Activated naive CD8-positive, alpha-beta T cell (primary cell): Measurements from ENCODE around the gene IMMP2L.
"Not testable (repeated sequence)": the region's sequence is repeated elsewhere in the genome, so short reads cannot be mapped to it uniquely, and the experiment has no call there.

Experiments
- H3K27ac Mint-ChIP-seq: one replicate; pipeline ENCODE4 v1.8.0; 2021; ENCODE audit warnings: mixed read lengths
- H3K27me3 Mint-ChIP-seq: one replicate; pipeline ENCODE4 v1.8.0; 2021; ENCODE audit warnings: mixed read lengths
- H3K36me3 Mint-ChIP-seq: one replicate; pipeline ENCODE4 v1.8.0; 2021; ENCODE audit warnings: mixed read lengths
- H3K4me1 Mint-ChIP-seq: one replicate; pipeline ENCODE4 v1.8.0; 2021; ENCODE audit warnings: low read depth, mixed read lengths
- H3K4me3 Mint-ChIP-seq: one replicate; pipeline ENCODE4 v1.8.0; 2021; ENCODE audit warnings: mild to moderate bottlenecking, mixed read lengths
- H3K9me3 Mint-ChIP-seq: one replicate; pipeline ENCODE4 v1.8.0; 2021; ENCODE audit warnings: low read depth, mixed read lengths

The IMMP2L gene

DNA sequence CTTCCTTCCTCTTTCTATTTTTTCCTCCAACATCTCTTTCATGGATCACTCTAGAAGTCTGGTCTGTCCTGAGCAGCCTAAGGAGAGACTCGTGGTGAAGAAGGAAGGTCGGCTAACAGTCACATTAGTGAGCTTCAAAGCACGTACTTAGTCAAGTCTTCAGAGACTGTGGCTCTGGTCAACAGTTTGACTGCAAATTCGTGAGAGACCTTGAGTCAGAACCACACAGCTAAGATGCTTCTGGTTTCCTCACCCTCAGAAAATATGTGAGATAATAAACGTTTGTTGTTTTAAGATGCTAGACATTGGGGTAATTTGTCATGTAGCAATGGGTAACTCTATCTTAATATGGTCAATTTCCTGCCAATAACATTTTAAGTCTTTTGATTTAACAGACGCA lies 597.5 kb downstream of the IMMP2L start:
- H3K4me1 Mint-ChIP-seq = peaks cover 7% of the 10 kb centered on the region
- H3K4me3 Mint-ChIP-seq = no peak overlapping the region
- peaks cover 3% of the 10 kb centered on the region for H3K9me3 Mint-ChIP-seq
- no peak overlapping the region for H3K27ac Mint-ChIP-seq
- no peaks in the 10 kb centered on the region for H3K27me3 Mint-ChIP-seq
- H3K36me3 Mint-ChIP-seq = peaks cover 8% of the 10 kb centered on the region

DNA sequence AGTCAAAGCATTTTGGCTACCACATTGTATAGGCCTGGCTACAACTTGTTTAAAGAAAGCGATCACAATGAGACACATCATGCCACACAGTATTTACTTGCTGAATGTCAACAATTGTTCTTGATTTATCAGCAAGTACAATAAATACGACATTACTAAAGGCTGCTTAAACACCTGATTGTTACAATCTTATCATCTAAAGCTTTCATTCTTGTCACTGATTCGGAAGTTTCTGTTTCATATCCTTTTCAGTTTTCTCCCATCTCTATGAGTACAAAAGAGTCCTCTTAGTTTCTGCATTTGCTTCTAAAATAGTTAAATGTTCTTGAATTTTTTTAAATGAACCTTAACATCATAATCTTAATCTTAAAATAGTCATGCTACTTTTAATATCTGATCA lies 599.5 kb downstream of the IMMP2L start:
- H3K9me3 Mint-ChIP-seq = peaks cover 5% of the 10 kb centered on the region
- H3K36me3 Mint-ChIP-seq = peaks cover 7% of the 10 kb centered on the region
- H3K4me3 Mint-ChIP-seq = no peak overlapping the region
- no peak overlapping the region for H3K27ac Mint-ChIP-seq
- H3K4me1 Mint-ChIP-seq = peaks cover 8% of the 10 kb centered on the region
- no peaks in the 10 kb centered on the region for H3K27me3 Mint-ChIP-seq

DNA sequence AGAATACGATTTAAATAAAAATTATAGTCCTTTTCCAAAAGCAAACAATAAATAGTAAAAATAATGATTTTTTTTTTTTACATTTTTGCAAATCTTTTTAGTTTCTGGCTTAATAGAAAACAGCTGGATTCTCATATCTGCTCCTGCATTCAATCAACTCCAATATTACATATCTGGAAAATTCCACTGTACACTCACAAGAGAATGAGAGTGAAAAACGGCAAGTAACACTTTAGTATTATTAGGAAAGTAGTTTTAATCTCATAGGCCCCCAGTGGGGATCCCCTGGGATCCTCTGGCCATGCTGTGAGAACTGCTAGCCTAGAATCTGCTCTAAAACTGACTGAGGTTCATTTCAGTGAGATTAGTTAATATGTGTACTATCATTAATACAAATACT lies 599.9 kb downstream of the IMMP2L start:
- Mint-ChIP-seq H3K36me3 (peaks cover 7% of the 10 kb centered on the region), H3K27me3 (no peaks in the 10 kb centered on the region), H3K4me1 (peaks cover 8% of the 10 kb centered on the region), H3K9me3 (peaks cover 8% of the 10 kb centered on the region), H3K4me3 (no peak overlapping the region), H3K27ac (no peak overlapping the region)

DNA sequence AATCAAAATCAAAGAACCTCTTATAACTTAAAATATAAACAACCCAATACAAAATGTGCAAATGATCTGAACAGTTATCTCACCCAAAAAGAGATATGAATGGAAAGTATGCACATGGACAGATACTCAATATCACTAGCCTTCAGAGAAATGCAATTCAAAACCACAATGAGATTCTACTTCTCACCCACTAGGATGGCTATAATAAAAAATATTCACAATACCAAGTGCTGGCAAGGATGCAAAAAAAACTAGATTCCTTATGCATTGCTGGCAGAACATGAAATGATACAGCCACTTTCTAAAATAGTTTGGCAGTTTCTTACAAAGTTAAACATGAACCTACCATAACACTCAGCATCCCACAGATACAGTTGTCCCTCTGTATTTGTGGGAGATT lies 601.5 kb downstream of the IMMP2L start:
- H3K9me3 Mint-ChIP-seq = peaks cover 9% of the 10 kb centered on the region
- no peaks in the 10 kb centered on the region for H3K27me3 Mint-ChIP-seq
- no peak overlapping the region for H3K27ac Mint-ChIP-seq
- H3K36me3 Mint-ChIP-seq = peaks cover 7% of the 10 kb centered on the region
- H3K4me1 Mint-ChIP-seq = peaks cover 8% of the 10 kb centered on the region
- no peak overlapping the region for H3K4me3 Mint-ChIP-seq

DNA sequence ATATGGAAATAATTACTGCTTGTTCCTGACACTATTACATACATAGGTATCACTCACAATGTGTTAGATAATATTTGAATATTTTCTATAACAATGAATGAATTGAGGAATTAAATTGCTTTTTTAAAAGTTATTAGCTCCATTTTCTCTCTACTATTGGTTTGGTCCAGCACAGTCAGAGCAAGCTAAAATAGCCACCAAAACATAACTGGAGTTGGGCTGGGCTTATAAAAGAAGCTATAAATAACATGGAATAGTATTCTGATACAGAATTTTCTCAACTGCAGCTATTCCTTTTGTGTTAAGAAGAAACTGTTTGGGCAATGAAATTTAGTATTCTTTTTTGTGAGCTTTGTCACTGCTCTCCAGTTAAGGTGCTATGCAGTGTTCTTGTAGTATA lies 614.0 kb downstream of the IMMP2L start:
- H3K27me3 Mint-ChIP-seq = no peaks in the 10 kb centered on the region
- no peak overlapping the region for H3K27ac Mint-ChIP-seq
- no peaks in the 10 kb centered on the region for H3K36me3 Mint-ChIP-seq
- no peaks in the 10 kb centered on the region for H3K9me3 Mint-ChIP-seq
- no peak overlapping the region for H3K4me3 Mint-ChIP-seq
- peaks cover 11% of the 10 kb centered on the region for H3K4me1 Mint-ChIP-seq

DNA sequence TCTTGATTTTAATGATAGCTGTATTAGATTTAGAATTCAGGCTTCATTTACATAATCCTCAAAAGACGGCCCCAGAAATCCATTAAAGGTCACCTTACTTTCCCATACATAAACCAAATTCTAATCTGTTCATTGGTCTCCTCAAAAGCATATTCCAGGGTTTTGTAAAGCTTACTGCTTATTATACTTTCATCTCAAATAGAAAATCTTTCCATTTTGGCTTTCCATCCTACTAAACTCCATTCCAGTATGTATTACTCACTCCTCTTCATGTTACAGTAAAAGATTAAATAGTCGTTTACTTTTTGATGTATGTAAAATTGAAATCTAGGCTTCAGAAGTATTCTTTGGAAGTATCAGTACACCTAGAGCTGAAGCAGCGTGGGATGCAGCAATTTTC lies 614.9 kb downstream of the IMMP2L start:
- H3K27me3 Mint-ChIP-seq = no peaks in the 10 kb centered on the region
- no peaks in the 10 kb centered on the region for H3K36me3 Mint-ChIP-seq
- H3K27ac Mint-ChIP-seq = no peak overlapping the region
- peaks cover 11% of the 10 kb centered on the region for H3K4me1 Mint-ChIP-seq
- no peak overlapping the region for H3K4me3 Mint-ChIP-seq
- H3K9me3 Mint-ChIP-seq = no peaks in the 10 kb centered on the region

DNA sequence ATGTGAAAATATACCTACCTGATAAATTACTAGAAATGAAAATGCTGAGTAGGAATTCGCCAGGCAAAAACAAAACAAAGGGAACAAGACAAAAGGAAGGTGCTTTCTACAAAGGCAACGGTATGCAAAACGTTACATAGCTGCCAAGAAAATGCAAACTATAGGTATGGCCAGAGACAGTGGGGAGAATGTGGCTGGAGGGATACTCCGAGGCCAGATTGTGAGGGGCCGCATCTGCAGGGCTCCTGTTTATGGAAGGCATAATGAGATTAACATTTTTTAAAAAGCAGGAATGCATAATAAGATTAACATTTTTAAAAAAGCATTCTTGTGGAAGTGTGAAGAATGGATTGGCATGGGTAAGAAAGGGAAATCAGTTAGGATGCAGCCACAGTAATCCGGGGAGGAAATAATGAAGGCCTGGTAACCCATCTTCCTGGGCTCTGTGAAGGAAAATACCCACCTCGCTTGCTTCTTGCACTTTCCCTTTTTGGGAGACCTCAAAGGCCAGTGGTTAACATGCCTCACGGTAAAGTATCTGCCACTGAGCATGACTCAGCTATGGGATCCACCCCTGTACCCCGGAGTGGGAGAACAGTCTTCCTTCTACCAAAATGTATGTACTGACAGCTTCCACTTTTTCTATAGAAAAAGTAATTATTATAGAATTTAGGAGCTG lies 617.2 kb downstream of the IMMP2L start:
- Mint-ChIP-seq H3K4me3 (no peak overlapping the region), H3K27ac (no peak overlapping the region), H3K27me3 (no peaks in the 10 kb centered on the region), H3K9me3 (no peaks in the 10 kb centered on the region), H3K36me3 (no peaks in the 10 kb centered on the region), H3K4me1 (peaks cover 20% of the 10 kb centered on the region)

DNA sequence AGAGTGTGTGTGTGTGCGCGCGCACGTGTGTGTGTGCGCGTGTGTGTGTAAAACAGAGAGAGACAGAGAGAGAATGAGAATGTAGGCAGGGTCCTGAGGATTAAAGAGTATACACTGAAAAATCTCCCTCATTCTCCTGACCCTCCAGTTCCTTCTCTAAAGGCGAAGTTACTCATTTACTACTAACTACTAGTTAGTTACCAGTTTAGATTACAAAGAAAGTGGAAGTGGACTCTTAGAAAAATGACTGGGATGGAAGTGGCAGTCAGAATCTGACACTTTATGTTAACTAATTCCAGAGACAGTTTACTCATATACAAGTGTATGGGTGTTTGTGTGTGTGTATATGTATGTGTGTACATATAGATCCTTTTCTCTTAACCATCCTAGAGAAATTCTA lies 617.8 kb downstream of the IMMP2L start:
- no peaks in the 10 kb centered on the region for H3K27me3 Mint-ChIP-seq
- H3K27ac Mint-ChIP-seq = no peak overlapping the region
- no peaks in the 10 kb centered on the region for H3K9me3 Mint-ChIP-seq

DNA sequence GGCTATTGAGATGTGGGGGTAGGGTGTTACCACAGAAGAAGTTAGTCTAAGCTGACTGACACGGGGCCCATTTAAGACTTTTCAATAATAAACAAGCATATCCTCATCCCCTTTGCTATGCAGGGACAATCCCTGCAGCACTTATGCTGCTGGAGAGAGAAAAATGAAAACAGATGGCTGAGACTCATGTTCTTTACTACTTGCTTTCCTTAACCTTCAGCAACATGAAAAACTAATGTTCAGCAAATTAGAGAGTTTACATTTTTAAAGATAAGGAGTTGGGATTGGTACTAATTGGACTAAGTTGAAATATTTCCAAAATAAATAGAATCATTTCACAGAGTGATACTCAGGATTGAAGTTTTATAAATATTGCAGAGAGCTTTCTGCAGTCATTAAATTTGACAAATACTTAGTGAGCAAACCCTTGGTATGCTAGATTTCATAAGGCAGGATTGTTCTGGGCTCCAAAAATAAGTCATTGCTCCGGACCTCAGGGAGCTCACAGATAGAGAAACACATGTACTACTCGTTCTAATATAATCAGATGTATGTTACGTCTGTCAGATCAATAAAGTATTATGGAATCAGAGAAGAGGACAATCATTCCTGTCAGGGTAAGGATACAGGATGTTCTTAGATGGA lies 618.5 kb downstream of the IMMP2L start:
- Mint-ChIP-seq H3K4me1 (peaks cover 18% of the 10 kb centered on the region), H3K27ac (no peak overlapping the region), H3K27me3 (no peaks in the 10 kb centered on the region), H3K9me3 (no peaks in the 10 kb centered on the region), H3K36me3 (no peaks in the 10 kb centered on the region), H3K4me3 (no peak overlapping the region)

More for the DNA sequence above, 617.8 kb downstream of the IMMP2L start:
- peaks cover 18% of the 10 kb centered on the region for H3K4me1 Mint-ChIP-seq
- no peak overlapping the region for H3K4me3 Mint-ChIP-seq
- no peaks in the 10 kb centered on the region for H3K36me3 Mint-ChIP-seq

DNA sequence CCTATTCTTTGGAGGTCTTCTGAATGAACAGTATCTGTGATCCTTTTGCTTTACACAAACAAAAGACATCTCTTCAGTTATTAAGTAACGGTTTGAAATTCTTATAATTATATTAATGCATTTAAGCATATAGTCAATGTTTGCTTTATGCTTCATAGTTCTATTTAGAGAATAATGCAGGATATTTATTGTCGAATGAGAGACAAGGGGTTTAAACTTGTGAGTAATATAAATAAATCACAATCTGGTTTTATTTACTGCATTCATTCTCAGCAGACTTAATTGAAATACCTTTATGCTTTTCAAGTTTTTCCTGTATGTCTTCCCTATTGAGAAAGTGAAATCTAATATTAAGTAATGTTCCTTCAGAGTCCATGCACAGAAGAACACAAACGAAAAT lies 620.9 kb downstream of the IMMP2L start:
- H3K4me1 Mint-ChIP-seq = peaks cover 22% of the 10 kb centered on the region
- H3K36me3 Mint-ChIP-seq = peaks cover 4% of the 10 kb centered on the region
- H3K9me3 Mint-ChIP-seq = no peaks in the 10 kb centered on the region
- no peak overlapping the region for H3K4me3 Mint-ChIP-seq
- no peaks in the 10 kb centered on the region for H3K27me3 Mint-ChIP-seq
- no peak overlapping the region for H3K27ac Mint-ChIP-seq

DNA sequence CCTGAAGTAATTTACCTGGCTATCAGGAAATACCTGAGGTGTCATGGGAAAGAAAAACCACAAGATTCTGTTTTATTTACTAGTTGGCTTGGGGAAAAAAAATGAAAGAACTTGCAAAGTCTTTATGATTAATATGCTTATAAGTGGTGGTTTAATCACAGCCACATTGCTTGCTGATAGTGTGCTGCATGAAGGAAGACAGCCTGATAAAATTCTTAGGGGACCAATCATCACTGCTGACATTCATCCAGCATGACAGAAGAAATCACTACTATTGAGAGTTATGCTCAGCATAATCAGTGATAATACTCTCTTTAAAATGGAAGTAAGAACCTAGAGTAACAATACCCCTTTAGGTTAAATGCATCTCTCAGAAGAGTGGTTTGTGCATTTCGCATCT lies 621.5 kb downstream of the IMMP2L start:
- Mint-ChIP-seq H3K4me1 (peaks cover 22% of the 10 kb centered on the region), H3K4me3 (no peak overlapping the region), H3K27ac (no peak overlapping the region), H3K9me3 (no peaks in the 10 kb centered on the region), H3K27me3 (no peaks in the 10 kb centered on the region), H3K36me3 (peaks cover 4% of the 10 kb centered on the region)

DNA sequence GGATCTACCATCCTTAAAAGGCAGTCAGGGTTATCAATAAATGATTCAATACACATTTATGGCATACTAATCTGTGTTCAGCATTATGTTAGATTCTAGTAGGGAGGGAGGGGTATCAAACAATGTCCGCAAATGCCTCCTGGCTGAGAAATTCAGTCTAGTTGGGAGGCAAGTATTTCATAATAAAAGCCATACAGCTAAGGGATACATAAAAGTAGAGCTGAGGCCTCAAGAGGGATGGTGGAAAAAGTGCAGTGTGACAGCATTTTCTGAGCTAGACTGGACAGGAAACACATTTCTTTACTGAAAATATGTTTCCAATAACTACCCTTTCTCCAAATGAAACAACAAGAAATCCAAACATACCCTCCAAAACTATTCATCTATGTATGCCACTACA lies 624.1 kb downstream of the IMMP2L start:
- Mint-ChIP-seq H3K27ac (no peak overlapping the region), H3K27me3 (no peaks in the 10 kb centered on the region), H3K4me3 (no peak overlapping the region), H3K9me3 (no peaks in the 10 kb centered on the region), H3K36me3 (peaks cover 10% of the 10 kb centered on the region), H3K4me1 (peaks cover 13% of the 10 kb centered on the region)

DNA sequence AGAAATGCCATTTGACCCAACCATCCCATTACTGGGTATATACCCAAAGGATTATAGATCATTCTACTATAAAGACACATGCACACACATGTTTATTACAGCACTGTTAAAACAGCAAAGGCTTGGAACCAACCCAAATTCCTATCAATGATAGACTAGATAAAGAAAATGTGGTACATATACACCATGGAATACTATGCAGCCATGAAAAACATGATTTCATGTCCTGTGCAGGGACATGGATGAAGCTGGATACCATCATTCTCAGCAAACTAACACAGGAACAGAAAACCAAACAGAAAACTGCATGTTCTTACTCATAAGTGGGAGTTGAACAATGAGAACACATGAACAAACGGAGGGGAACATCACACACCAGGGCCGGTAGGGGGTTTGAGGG lies 625.6 kb downstream of the IMMP2L start:
- H3K27ac Mint-ChIP-seq = not testable (repeated sequence)
- H3K36me3 Mint-ChIP-seq = peaks cover 10% of the 10 kb centered on the region

DNA sequence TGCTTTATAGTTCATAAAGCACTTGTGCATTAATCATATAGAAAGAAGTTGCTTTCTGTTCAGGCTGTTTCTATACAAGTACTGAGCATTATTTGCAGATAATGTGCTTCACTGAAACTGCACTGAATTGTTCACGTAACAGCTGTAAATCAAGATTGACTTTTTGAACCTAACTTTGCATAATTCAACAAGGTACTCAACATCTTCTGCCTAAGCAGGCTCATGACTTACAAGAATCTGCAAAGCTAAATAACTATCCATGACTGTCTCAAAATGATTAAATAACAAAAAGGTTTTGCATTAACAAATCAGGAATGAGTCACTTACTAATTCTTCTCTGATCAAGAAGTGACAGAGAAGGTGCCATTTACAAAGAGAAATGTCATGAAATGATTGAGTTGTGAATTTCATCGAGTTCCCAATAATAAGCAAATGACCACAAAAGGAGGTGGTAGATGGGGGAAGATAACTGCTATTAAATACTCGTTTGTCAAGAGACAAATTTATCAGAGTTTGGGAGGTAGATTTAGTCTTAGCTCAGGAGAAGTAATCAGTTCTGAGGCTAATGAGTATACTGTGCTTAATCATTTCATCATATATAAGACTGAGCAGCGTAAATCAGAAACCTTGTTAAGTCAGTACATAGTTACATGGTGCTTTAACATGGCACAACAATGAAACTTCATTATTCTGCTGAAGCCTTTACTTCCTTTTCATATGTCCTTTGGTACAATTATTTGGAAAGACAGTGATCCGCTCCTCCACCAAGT lies 632.6 kb downstream of the IMMP2L start:
- peaks cover 19% of the 10 kb centered on the region for H3K4me1 Mint-ChIP-seq
- H3K27ac Mint-ChIP-seq = no peak overlapping the region
- H3K9me3 Mint-ChIP-seq = no peaks in the 10 kb centered on the region
- H3K36me3 Mint-ChIP-seq = peaks cover 7% of the 10 kb centered on the region
- no peaks in the 10 kb centered on the region for H3K27me3 Mint-ChIP-seq
- no peak overlapping the region for H3K4me3 Mint-ChIP-seq

More for the DNA sequence above, 625.6 kb downstream of the IMMP2L start:
- H3K4me3 Mint-ChIP-seq, H3K9me3 Mint-ChIP-seq, H3K27me3 Mint-ChIP-seq: not testable (repeated sequence)
- H3K4me1 Mint-ChIP-seq = peaks cover 13% of the 10 kb centered on the region

DNA sequence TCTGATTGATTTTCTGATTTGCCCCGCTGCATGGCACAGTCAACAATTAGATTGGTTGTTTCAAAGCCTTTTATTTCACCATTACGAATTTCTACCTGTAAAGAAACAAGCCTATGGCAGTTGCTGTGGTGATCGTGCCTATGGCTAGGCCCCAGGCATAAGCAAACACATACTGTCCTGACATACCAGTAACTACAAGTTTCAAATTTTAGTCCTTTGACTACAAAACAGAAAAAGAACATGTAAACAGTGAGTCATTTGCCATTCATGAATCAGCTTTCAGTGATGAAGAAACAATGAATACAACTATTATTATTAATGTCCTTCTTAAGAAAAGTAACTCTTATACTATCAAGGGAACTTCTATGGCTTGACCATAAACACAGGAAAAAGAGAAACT lies 639.4 kb downstream of the IMMP2L start:
- no peak overlapping the region for H3K4me3 Mint-ChIP-seq
- H3K4me1 Mint-ChIP-seq = peaks cover 17% of the 10 kb centered on the region
- H3K27me3 Mint-ChIP-seq = no peaks in the 10 kb centered on the region

More for the DNA sequence above, 639.4 kb downstream of the IMMP2L start:
- peaks cover 5% of the 10 kb centered on the region for H3K36me3 Mint-ChIP-seq
- no peak overlapping the region for H3K27ac Mint-ChIP-seq
- H3K9me3 Mint-ChIP-seq = no peaks in the 10 kb centered on the region
